ENCODE measurements around the gene COL9A3.

Gene COL9A3

DNA sequence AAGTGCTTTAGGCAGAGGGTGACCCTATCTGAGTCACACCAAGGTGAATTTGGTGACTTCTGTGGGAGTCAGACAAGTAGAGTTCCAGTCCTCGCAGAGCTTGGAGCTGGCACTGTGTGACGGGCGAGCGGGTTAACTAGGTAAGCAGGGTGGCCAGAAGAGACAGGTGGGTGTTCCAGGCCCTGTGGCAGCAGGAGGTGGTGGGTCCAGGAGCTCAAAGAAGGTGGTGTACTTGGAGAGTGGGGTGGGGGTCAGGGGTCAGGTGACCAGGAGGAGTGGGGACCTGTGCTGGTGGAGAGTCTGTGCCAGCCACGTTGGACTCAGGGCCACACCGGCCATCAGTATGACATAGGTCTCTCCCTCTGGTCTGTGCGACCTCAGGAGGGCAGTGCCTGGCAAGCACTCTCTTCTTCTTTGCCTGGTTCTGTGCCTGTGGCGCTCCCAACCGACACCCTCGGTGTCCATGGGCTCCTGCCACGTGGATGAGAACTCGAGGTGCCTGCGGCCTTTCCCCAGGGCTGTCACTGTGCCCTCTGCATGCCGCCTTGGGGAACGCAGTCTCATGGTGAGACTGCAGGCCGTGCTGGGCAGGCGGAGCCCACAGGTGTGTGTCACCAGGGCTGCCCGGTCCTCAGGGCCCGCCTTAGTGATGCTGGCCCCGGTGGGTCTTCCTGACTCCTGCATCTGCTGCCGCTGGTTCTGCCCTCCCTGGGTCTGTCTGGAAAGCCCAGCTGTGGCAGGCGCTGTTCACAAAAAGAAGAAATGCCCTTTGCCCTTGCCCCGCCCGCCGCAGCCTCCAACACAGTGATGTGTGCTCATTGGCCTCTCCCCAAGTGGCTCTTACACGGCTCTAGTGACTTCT, 18.9 kb upstream of the COL9A3 start:
- H3K4me3 ChIP-seq (ENCODE audit: low read length), result no peak overlapping the region
- TF ChIP-seq, protein P1, sequence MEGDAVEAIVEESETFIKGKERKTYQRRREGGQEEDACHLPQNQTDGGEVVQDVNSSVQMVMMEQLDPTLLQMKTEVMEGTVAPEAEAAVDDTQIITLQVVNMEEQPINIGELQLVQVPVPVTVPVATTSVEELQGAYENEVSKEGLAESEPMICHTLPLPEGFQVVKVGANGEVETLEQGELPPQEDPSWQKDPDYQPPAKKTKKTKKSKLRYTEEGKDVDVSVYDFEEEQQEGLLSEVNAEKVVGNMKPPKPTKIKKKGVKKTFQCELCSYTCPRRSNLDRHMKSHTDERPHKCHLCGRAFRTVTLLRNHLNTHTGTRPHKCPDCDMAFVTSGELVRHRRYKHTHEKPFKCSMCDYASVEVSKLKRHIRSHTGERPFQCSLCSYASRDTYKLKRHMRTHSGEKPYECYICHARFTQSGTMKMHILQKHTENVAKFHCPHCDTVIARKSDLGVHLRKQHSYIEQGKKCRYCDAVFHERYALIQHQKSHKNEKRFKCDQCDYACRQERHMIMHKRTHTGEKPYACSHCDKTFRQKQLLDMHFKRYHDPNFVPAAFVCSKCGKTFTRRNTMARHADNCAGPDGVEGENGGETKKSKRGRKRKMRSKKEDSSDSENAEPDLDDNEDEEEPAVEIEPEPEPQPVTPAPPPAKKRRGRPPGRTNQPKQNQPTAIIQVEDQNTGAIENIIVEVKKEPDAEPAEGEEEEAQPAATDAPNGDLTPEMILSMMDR (IDR thresholded peaks at IDR 0.05; ENCODE audit: insufficient read depth, low read depth, low read length, missing control alignments), result no peak
- DNase-seq (ENCODE audit: low read depth), result no peak

DNA sequence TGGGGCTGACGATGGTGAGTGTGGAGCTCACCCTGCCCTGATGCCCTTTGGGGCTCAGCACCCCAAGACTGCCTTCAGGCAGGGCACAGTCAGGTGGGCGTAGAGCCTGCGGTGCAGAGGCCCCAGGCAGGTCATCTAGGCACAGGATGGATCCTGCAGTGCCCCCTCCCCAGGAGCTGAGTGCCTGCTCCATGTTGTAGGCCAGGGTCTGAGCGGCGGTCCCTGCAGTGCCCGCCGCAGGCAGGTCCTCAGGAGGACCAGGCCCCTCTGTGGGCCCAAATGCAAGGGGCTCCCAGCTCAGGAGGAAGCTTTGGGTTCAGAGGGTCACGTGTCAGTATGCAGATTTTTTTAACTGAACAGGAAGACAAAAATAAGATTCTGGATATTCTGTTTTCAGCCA, 17.8 kb upstream of the COL9A3 start:
- H3K4me3 ChIP-seq (ENCODE audit: low read length), result no peak overlapping the region
- TF ChIP-seq, protein P1 (IDR thresholded peaks at IDR 0.05; ENCODE audit: insufficient read depth, low read depth, low read length, missing control alignments), result no peak

DNA sequence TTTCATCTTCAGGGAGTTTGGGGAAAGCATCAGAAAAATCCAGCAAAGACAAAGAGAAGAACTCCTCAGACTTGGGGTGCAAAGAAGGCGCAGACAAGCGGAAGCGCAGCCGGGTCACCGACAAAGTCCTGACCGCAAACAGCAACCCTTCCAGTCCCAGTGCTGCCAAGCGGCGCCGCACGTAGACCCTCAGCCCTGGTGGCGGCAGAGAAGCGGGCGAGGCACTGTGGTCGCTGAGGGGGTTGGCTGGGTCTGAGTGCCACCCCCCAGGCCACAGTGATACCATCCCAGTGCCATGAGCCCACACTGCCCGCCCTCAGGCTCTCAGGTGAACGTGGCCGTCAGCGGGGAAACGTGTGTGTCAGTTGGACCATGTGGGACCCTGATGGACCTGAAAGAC, 17.4 kb upstream of the COL9A3 start:
- DNase-seq (ENCODE audit: low read depth), result no peak
- H3K4me3 ChIP-seq (ENCODE audit: low read length), result no peak overlapping the region
- TF ChIP-seq, protein P1 (IDR thresholded peaks at IDR 0.05; ENCODE audit: insufficient read depth, low read depth, low read length, missing control alignments), result no peak

More for the DNA sequence above, 17.8 kb upstream of the COL9A3 start:
- no peak for DNase-seq (ENCODE audit: low read depth)

DNA sequence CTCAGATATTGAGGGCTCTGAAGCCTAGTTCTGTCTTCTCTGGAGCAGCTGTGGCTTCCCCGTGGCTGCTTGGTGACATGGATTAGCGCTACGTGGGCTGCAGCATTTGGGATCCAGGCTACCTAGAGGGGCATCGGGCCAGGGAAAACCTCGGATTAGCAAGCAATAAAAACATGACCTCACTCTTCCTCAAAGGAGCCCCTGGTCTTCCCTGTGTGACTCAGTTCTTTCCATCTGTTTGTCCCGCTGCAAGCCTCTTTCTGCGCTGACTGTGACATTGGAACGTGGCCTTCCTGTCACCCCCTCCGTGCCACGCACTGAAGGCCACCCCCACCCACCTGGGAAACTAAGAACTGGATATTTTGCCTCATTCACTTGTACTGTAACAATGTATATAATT, 17.0 kb upstream of the COL9A3 start:
- DNase-seq (ENCODE audit: low read depth), result no peak
- TF ChIP-seq, protein P1 (IDR thresholded peaks at IDR 0.05; ENCODE audit: insufficient read depth, low read depth, low read length, missing control alignments), result no peak
- H3K4me3 ChIP-seq (ENCODE audit: low read length), result no peak overlapping the region

DNA sequence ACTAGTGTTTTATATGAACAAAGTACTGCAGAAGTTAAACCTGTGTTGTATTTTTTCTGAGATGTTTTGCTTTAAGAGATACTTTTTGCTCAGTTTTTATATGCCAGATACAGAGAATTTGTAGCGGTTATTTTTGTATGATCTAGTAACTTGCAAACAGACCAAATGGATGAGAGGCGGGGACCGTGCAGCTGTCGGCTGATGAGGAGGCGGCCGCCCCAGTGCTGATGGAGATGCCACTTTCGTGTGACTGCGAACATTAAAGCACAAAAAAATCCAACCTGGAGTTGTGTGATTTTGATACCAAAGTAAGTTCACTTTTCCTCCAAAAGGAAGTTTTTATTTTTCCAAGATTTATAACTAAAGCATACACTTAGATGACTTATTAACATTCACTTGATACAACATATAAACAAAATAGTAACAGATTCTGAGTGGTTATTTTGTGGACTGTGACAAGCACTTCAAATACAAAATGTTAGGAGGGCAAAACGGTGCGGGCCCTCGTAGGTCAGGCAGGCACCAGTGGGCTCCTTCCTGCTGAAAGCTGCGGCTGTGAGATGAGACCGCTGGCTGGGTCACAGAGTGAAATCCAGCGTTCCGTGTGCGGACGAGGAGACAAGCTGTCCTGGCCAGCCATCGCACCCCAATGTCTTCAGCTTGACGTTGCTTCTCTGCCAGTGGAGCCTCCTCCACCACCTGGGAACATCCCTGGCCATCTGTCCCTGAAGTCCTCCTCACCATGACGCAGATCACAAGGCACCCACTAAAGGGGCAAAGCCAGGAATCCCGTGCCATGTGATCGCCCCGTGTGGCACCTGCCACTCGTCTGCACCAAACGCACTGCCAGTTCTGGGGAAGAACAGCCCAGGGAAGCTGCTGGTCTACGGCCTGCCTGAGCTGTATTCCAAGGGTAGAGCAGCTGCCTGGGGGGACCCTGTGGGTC, 16.3 kb upstream of the COL9A3 start:
- no peak overlapping the region for H3K4me3 ChIP-seq (ENCODE audit: low read length)
- no peak for DNase-seq (ENCODE audit: low read depth)
- TF ChIP-seq, protein P1 (IDR thresholded peaks at IDR 0.05; ENCODE audit: insufficient read depth, low read depth, low read length, missing control alignments), result no peak

DNA sequence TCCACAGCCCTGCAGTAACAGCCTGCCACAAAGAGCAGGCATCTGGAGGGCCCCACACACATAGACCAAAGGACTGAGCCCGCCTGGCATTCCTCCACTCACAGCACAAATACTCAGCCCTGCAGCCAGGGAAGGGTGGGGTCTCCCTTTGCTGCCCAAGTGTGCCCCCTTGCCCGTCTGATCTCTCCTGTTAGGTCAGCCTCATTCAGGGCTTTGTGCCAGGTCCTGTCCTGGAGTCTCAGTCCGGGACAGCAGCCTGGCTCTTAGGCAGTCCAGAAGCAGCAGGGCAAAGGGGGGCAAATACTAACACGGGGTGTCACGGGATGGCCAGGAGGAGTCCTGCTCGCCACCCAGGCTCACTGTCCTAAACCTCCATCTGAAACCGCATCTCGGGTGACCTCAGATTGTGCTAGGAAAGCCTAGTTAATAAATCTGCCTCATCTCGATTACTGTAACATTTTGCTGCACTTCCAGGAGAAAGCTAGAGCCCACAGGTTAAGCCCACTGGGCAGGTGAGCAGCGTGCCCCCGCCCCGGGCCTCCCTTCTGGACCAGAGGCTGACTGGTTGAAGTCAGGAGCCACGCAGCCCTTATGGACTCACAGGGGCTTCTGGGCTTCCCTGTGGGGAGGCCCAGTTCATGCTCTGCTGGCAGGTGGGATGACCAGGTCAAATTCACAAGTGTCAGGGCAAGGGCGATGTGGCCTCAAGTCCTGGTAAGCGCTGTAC, 15.4 kb upstream of the COL9A3 start:
- TF ChIP-seq, protein P1 (IDR thresholded peaks at IDR 0.05; ENCODE audit: insufficient read depth, low read depth, low read length, missing control alignments), result no peak
- no peak for DNase-seq (ENCODE audit: low read depth)
- H3K4me3 ChIP-seq (ENCODE audit: low read length), result no peak overlapping the region
